Coronary artery (tissue), 2 donors: Measurements from ENCODE around the gene HUS1B.

Source experiments
- DNase-seq: peaks from one replicate; pipeline ENCODE4 v3.0.0-alpha.2; 2017; ENCODE audit warnings: low spot score
- H3K27ac ChIP-seq, 2 donors: fragments of 200-600 bp; sonication (generic); one replicate each; pipeline ENCODE4 v1.5.1; 2016 to 2019
- H3K4me3 ChIP-seq: fragments of 200-600 bp; sonication (generic); 2 replicates; pipeline ENCODE4 v1.5.1; 2016; ENCODE audit warnings: mild to moderate bottlenecking, moderate library complexity
- CTCF ChIP-seq: fragments of 200-600 bp; sonication (generic); IDR thresholded peaks from one replicate; pipeline ENCODE4 v1.5.1; 2019; ENCODE audit warnings: antibody characterized with exemption

Gene HUS1B

GRCh38 chr6:622462-622861, 34.4 kb downstream of the HUS1B start:
- Histone ChIP-seq H3K27ac (no peak overlapping the region), H3K4me3 (no peak overlapping the region)
- TF ChIP-seq CTCF = no peak
- no peak for DNase-seq

- DNase-seq = no peak
Measured at GRCh38 chr6:621931-622330, 35.0 kb downstream of the HUS1B start.

GRCh38 chr6:620950-621349, 36.0 kb downstream of the HUS1B start:
- no peak overlapping the region for H3K4me3 ChIP-seq
- no peak for TF ChIP-seq CTCF
- H3K27ac ChIP-seq = no peak overlapping the region
- DNase-seq = no peak

More at GRCh38 chr6:621931-622330, 35.0 kb downstream of the HUS1B start:
- TF ChIP-seq CTCF = no peak
- Histone ChIP-seq H3K27ac (no peak overlapping the region), H3K4me3 (no peak overlapping the region)

- Histone ChIP-seq H3K4me3 (no peak overlapping the region), H3K27ac (no peak overlapping the region)
- no peak for DNase-seq
- no peak for TF ChIP-seq CTCF
Measured at GRCh38 chr6:620166-620565, 36.7 kb downstream of the HUS1B start.

- H3K27ac ChIP-seq = no peak overlapping the region
- H3K4me3 ChIP-seq = no peak overlapping the region
- no peak for DNase-seq
- TF ChIP-seq CTCF = no peak
Measured at GRCh38 chr6:617456-618100, 39.3 kb downstream of the HUS1B start.

- H3K4me3 ChIP-seq = no peak overlapping the region
- no peak for TF ChIP-seq CTCF
- H3K27ac ChIP-seq = no peak overlapping the region
- no peak for DNase-seq
Measured at GRCh38 chr6:613981-614380, 42.9 kb downstream of the HUS1B start.

GRCh38 chr6:611928-612327, 45.0 kb downstream of the HUS1B start:
- Histone ChIP-seq H3K27ac (no peak overlapping the region), H3K4me3 (no peak overlapping the region)
- no peak for TF ChIP-seq CTCF
- DNase-seq = no peak
